SK-N-SH (cell line): ENCODE results near the gene RPS6KA5. TPM values are rescaled to one million over a fixed set of nuclear protein-coding genes. Genes with fewer than 3 reads are reported as not detected.

Source experiments
- CTCF ChIA-PET: fragments of 300-600, 350-600 bp; formaldehyde crosslinking; extraction: SDS; loops from one replicate; lab custom pipeline; 2021; lab: Yijun Ruan, JAX
- POLR2A ChIA-PET: fragments of 350-600 bp; sonication (Branson Sonifier 250); formaldehyde crosslinking; extraction: SDS; loops from one replicate; lab custom pipeline; 2020; ENCODE audit warnings: antibody characterized with exemption, inconsistent platforms; lab: Yijun Ruan, JAX
- DNase-seq: peaks from one replicate; pipeline ENCODE4 v3.0.0; 2012
- H2AFZ ChIP-seq: fragments of 200-600 bp; sonication (generic); 2 replicates; pipeline ENCODE4 v1.8.1; 2016; ENCODE audit warnings: antibody characterized with exemption, mild to moderate bottlenecking, low read depth
- H3F3A ChIP-seq: fragments of 200-600 bp; sonication (generic); replicated peaks from 2 replicates; pipeline ENCODE3; 2016; ENCODE audit warnings: antibody characterized with exemption, mild to moderate bottlenecking; ENCODE audit not compliant: insufficient read depth
- H3K27ac ChIP-seq, 2 experiments: fragments of 200-500 bp in 1 of 2; fragments of 200-600 bp in 1 of 2; sonication (Bioruptor generic) in 1 of 2; sonication (generic), shearing (Covaris generic) in 1 of 2; 2 replicates each; pipeline versions ENCODE4 v1.5.1 to v1.6.1; 2014 to 2016; ENCODE audit warnings: low read depth in 2 of 2, inconsistent platforms in 1 of 2, low read length in 1 of 2, mild to moderate bottlenecking in 1 of 2, mixed read lengths in 1 of 2
- H3K27me3 ChIP-seq: fragments of 200-600 bp; sonication (generic), shearing (Covaris generic); 2 replicates; pipeline ENCODE4 v1.6.1; 2016; ENCODE audit warnings: mixed run types; ENCODE audit not compliant: insufficient read depth
- H3K36me3 ChIP-seq, 2 experiments: fragments of 200-500 bp in 1 of 2; fragments of 200-600 bp in 1 of 2; sonication (Bioruptor generic) in 1 of 2; sonication (generic) in 1 of 2; replicated peaks in 1 of 2; 2 replicates each; pipeline versions ENCODE3 to v1.5.1; 2014 to 2016; ENCODE audit warnings: low read length in 1 of 2, mild to moderate bottlenecking in 1 of 2; ENCODE audit not compliant: insufficient read depth in 2 of 2, control insufficient read depth in 1 of 2
- H3K4me1 ChIP-seq, 2 experiments: fragments of 200-500 bp in 1 of 2; fragments of 200-600 bp in 1 of 2; sonication (Bioruptor generic) in 1 of 2; sonication (generic), shearing (Covaris generic) in 1 of 2; 2 replicates each; pipeline versions ENCODE4 v1.5.1 to v1.6.1; 2014 to 2016; ENCODE audit warnings: low read depth in 1 of 2, low read length in 1 of 2, mixed run types in 1 of 2; ENCODE audit not compliant: insufficient read depth in 2 of 2, control insufficient read depth in 1 of 2
- H3K4me2 ChIP-seq: fragments of 200-600 bp; sonication (generic), shearing (Covaris generic); 2 replicates; pipeline ENCODE4 v1.6.1; 2017; ENCODE audit warnings: mixed run types
- H3K4me3 ChIP-seq, 2 experiments: fragments of 200-500 bp in 1 of 2; fragments of 200-600 bp in 1 of 2; sonication (Bioruptor generic) in 1 of 2; sonication (generic), shearing (Covaris generic) in 1 of 2; 2 replicates each; pipeline versions ENCODE4 v1.5.1 to v1.8.1; 2014 to 2016; ENCODE audit warnings: low read depth in 2 of 2, inconsistent platforms in 1 of 2, low read length in 1 of 2, mild to moderate bottlenecking in 1 of 2, mixed read lengths in 1 of 2, moderate library complexity in 1 of 2
- H3K79me2 ChIP-seq: fragments of 200-600 bp; sonication (generic); 2 replicates; pipeline ENCODE4 v1.8.1; 2017; ENCODE audit warnings: mild to moderate bottlenecking; ENCODE audit not compliant: insufficient read depth
- H3K9ac ChIP-seq: fragments of 200-600 bp; sonication (generic); 2 replicates; pipeline ENCODE4 v1.6.1; 2017; ENCODE audit warnings: mixed run types
- H3K9me2 ChIP-seq: fragments of 200-600 bp; sonication (generic); 2 replicates; pipeline ENCODE4 v1.6.1; 2017; ENCODE audit warnings: mixed run types
- H3K9me3 ChIP-seq: fragments of 200-600 bp; sonication (generic); 2 replicates; pipeline ENCODE4 v1.6.1; 2017; ENCODE audit warnings: mixed run types, mild to moderate bottlenecking, moderate library complexity
- H4K20me1 ChIP-seq: fragments of 200-600 bp; sonication (generic); 2 replicates; pipeline ENCODE4 v1.6.1; 2017; ENCODE audit warnings: mild to moderate bottlenecking, mixed run types; ENCODE audit not compliant: insufficient read depth
- CTCF ChIP-seq: fragments of 200-600 bp; sonication (generic); IDR thresholded peaks from 2 replicates; pipeline ENCODE4 v1.6.1; 2017; ENCODE audit warnings: antibody characterized with exemption, mild to moderate bottlenecking, moderate library complexity
- ELF1 ChIP-seq: IDR thresholded peaks from 2 replicates; pipeline ENCODE4 v1.4.0; 2012
- EP300 ChIP-seq, 2 experiments: IDR thresholded peaks; 2 replicates each; pipeline versions ENCODE4 v1.4.0 to v1.6.1; 2012; ENCODE audit warnings: borderline replicate concordance in 1 of 2, low read depth in 1 of 2, low read length in 1 of 2
- FOXJ3 ChIP-seq: sonication (generic); formaldehyde crosslinking; IDR thresholded peaks from 2 replicates; pipeline ENCODE4 v1.5.1; 2020; ENCODE audit warnings: mild to moderate bottlenecking, missing genetic modification reagents
- FOXM1 ChIP-seq: IDR thresholded peaks from 2 replicates; pipeline ENCODE4 v1.4.0; 2012; ENCODE audit warnings: low read depth, mild to moderate bottlenecking
- GABPA ChIP-seq: IDR thresholded peaks from 2 replicates; pipeline ENCODE4 v1.4.0; 2012; ENCODE audit warnings: low read depth, mild to moderate bottlenecking
- GATA2 ChIP-seq: sonication (generic); formaldehyde crosslinking; IDR thresholded peaks from 2 replicates; pipeline ENCODE4 v1.5.0; 2020; ENCODE audit warnings: mild to moderate bottlenecking, missing genetic modification reagents
- IRF3 ChIP-seq: fragments of 150-350 bp; IDR thresholded peaks from 2 replicates; pipeline ENCODE4 v1.6.1; 2016; ENCODE audit warnings: mild to moderate bottlenecking, low read depth, low read length
- MEF2A ChIP-seq: IDR thresholded peaks from 2 replicates; pipeline ENCODE4 v1.4.0; 2012; ENCODE audit warnings: low read depth, borderline replicate concordance
- MXI1 ChIP-seq: IDR thresholded peaks from 2 replicates; pipeline ENCODE4 v1.6.1; 2012; ENCODE audit warnings: mild to moderate bottlenecking, low read depth, low read length, improper control_type of control experiment
- NFIC ChIP-seq: IDR thresholded peaks from 2 replicates; pipeline ENCODE4 v1.4.0; 2012; ENCODE audit warnings: borderline replicate concordance
- POLR2AphosphoS5 ChIP-seq: IDR thresholded peaks from 2 replicates; pipeline ENCODE4 v1.6.1; 2012; ENCODE audit warnings: low read depth, low read length
- RFX5 ChIP-seq: IDR thresholded peaks from 2 replicates; pipeline ENCODE4 v1.6.1; 2012; ENCODE audit warnings: mild to moderate bottlenecking, improper control_type of control experiment, low read length
- RXRA ChIP-seq: IDR thresholded peaks from 2 replicates; pipeline ENCODE4 v1.4.0; 2012; ENCODE audit warnings: low read depth, mild to moderate bottlenecking, borderline replicate concordance
- SMC3 ChIP-seq: IDR thresholded peaks from 2 replicates; pipeline ENCODE4 v1.6.1; 2012; ENCODE audit warnings: low read depth, low read length, improper control_type of control experiment
- TAF1 ChIP-seq: IDR thresholded peaks from 2 replicates; pipeline ENCODE4 v1.6.1; 2012; ENCODE audit warnings: low read depth, mild to moderate bottlenecking, low read length, moderate library complexity, borderline replicate concordance
- USF1 ChIP-seq: IDR thresholded peaks from 2 replicates; pipeline ENCODE4 v1.4.0; 2012; ENCODE audit warnings: low read depth, borderline replicate concordance
- ZBTB33 ChIP-seq: IDR thresholded peaks from 2 replicates; pipeline ENCODE4 v1.4.0; 2012; ENCODE audit warnings: low read depth, borderline replicate concordance
- WGBS: methylation state at CpG from one replicate; pipeline ENCODE4 v1.1.6; 2017; ENCODE audit warnings: low lambda C conversion rate; 5-methylcytosine and 5-hydroxymethylcytosine counted together
- polyA plus RNA-seq, 3 experiments: library from polyadenylated mRNA; depleted of rRNA; stranded (reverse); fragments of >200 nt; gene quantifications; 2 replicates each; pipeline ENCODE4 v1.2.3, GENCODE V29; 2012

Gene RPS6KA5
- polyA plus RNA-seq, 1 of the 3 experiments (the other 2 are of a cell fraction) = 0.67 TPM

- Histone ChIP-seq H3K27me3 (no peaks in the 10 kb centered on the region), H3K4me1 (peaks cover 1 to 13% of the 10 kb centered on the region in 2 experiments; a peak in 3 of 4 replicates), H3K4me3 (no peak overlapping the region), H3K9ac (no peak overlapping the region), H3K79me2 (no peaks in the 10 kb centered on the region), H3F3A (no peaks in the 10 kb centered on the region), H3K4me2 (no peak overlapping the region), H4K20me1 (no peaks in the 10 kb centered on the region), H3K9me2 (no peaks in the 10 kb centered on the region), H2AFZ (no peak overlapping the region), H3K27ac (no peak overlapping the region), H3K36me3 (no peaks in the 10 kb centered on the region), H3K9me3 (no peaks in the 10 kb centered on the region)
- POLR2A ChIA-PET = no interaction called here
- DNase-seq = no peak
- CTCF ChIA-PET = interaction anchor here (0.9 to 1.8 kb wide), 3 partner anchors 11 to 306 kb away, joined by 3 to 8 read pairs (median 3); no protein-coding TSS in a partner anchor
- TF ChIP-seq GABPA (no peak), RFX5 (no peak), NFIC (no peak), USF1 (no peak), MEF2A (no peak), TAF1 (no peak), RXRA (no peak)
Observed at GRCh38 chr14:90866833-90867232, 193.6 kb downstream of the RPS6KA5 start.

GRCh38 chr14:90864741-90865140 is 195.7 kb downstream of the RPS6KA5 start:
- DNase-seq = no peak
- Histone ChIP-seq H3K4me2 (no peak overlapping the region), H3K9me3 (no peaks in the 10 kb centered on the region), H3K27ac (no peak overlapping the region), H3K4me1 (no peaks in the 10 kb centered on the region), H3K9ac (no peak overlapping the region), H2AFZ (no peak overlapping the region), H3K27me3 (no peaks in the 10 kb centered on the region), H3K36me3 (no peaks in the 10 kb centered on the region), H3K4me3 (no peak overlapping the region), H3F3A (no peaks in the 10 kb centered on the region), H3K9me2 (no peaks in the 10 kb centered on the region), H4K20me1 (no peaks in the 10 kb centered on the region), H3K79me2 (no peaks in the 10 kb centered on the region)
- WGBS = 98% methylated on average over 2 of the region's 2 CpGs
- TF ChIP-seq EP300 (IDR thresholded peaks at IDR 0.05; ENCODE audit: borderline replicate concordance in 1 of 2, low read depth in 1 of 2, low read length in 1 of 2) (no peak), POLR2AphosphoS5 (no peak), RXRA (no peak), FOXJ3 (CRISPR knock-in tag) (no peak), MXI1 (no peak)
- ChIA-PET CTCF (interaction anchor here (1.7 kb wide), 1 partner anchor 17 kb away, joined by 5 read pairs; no protein-coding TSS in a partner anchor), POLR2A (no interaction called here)

GRCh38 chr14:90858511-90858910 is 201.9 kb downstream of the RPS6KA5 start:
- Histone ChIP-seq H3K4me1 (no peaks in the 10 kb centered on the region), H3K27ac (no peak overlapping the region), H3K9me2 (no peaks in the 10 kb centered on the region), H3K27me3 (no peaks in the 10 kb centered on the region), H3K9ac (no peak overlapping the region), H4K20me1 (no peaks in the 10 kb centered on the region), H3K4me2 (no peak overlapping the region), H3F3A (no peaks in the 10 kb centered on the region), H3K4me3 (no peak overlapping the region), H3K36me3 (no peaks in the 10 kb centered on the region), H2AFZ (no peak overlapping the region), H3K9me3 (no peaks in the 10 kb centered on the region), H3K79me2 (no peaks in the 10 kb centered on the region)
- ChIA-PET POLR2A (no interaction called here), CTCF (interaction anchor here (0.6 to 0.9 kb wide), 3 partner anchors 43 to 883 kb away, joined by 3 read pairs; partner anchors contain the start of gene TTC7B)
- DNase-seq = no peak
- WGBS = 91% methylated on average over 5 of the region's 5 CpGs
- TF ChIP-seq CTCF (no peak), ZBTB33 (no peak), RXRA (no peak), ELF1 (no peak), SMC3 (no peak), MEF2A (no peak), MXI1 (no peak), FOXM1 (no peak), IRF3 (no peak), GATA2 (CRISPR knock-in tag) (no peak)
